Measurements from ENCODE around the gene ICOS.
"Not testable (repeated sequence)": the region's sequence is repeated elsewhere in the genome, so short reads cannot be mapped to it uniquely, and the experiment has no call there.

The ICOS gene

DNA sequence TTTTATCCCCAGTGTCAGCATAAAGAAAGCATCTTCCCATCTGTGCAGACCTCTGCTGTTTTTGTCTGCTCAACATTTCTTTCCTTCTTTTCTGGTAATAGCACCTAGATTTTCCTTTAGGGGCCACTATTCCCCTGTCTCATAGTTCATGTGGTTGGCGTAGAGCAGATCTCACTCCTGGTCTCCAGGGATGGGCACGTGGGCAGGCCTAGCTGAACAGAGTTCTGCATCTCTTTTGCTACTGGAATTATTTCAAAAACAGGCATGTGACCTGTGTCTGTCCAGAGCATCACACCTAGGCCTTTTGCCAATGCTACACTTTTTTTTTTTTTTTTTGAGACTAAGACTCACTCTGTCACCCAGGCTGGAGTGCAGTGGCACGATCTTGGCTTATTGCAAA, 17.7 kb upstream of the ICOS start:
- no peak for DNase-seq

DNA sequence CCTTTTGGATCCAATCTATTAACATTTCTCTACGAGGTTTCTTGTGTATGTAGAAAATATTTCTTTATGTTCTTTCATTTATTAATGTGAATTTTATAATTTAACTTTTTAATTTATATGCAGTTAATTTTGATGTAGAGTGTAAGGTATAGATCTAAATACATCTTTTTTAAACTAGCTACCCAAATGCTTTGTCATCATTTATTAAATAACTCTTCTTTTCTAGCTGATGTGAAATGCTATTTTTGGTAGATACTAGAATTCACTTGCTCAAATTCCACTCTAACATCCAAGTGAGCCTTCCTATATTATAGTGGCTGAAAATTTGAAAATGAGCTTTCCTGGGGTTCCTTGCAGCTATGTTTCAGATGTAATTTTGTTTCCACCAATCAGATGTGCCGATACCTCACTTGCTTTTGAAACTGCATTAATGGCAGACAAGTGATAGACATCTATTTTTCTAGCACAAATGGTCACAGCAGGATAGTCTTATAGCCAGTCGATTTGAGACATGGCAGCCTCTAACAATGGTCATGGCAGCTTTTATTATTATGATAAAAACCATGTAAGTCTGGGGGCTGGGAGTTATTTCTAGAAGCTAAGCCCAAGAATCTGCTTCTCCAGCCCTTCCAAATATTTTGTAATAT, 10.9 kb upstream of the ICOS start:
- no peak for DNase-seq

DNA sequence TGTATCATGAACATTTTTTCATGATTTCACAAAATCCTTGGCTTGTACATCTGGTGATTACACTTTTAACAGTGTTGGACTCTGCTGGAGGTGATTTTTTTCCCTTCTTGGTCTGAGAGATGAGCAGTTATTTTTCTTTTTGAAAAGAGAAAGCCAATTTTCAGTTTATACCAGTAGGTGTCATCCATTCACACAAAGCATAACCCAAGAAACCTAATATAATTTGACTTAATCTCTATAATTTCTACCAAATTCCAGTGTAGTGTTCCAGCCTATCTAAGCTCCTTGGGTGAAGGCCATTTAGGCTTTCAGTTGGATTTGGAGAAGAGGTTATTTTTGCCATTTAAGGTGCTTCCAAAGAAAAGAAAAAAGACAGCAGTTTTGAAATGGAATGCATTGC, 7.7 kb upstream of the ICOS start:
- DNase-seq = no peak

DNA sequence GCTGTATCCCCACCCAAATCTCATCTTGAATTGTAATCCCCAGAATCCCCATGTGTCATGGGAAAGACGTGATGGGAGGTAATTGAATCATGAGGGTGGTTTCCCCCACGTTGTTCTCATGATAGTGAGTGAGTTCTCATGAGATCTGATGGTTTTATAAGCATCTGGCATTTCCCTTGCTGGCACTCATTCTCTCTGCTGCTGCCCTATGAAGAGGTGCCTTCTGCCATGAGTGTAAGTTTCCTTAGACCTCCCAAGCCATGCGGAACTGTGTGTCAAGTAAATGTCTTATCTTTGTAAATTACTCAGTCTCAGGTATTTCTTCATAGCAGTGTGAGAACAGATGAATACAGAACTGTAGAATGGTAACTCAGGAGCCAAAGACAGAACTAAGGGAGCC, 5.3 kb upstream of the ICOS start:
- DNase-seq = not testable (repeated sequence)

DNA sequence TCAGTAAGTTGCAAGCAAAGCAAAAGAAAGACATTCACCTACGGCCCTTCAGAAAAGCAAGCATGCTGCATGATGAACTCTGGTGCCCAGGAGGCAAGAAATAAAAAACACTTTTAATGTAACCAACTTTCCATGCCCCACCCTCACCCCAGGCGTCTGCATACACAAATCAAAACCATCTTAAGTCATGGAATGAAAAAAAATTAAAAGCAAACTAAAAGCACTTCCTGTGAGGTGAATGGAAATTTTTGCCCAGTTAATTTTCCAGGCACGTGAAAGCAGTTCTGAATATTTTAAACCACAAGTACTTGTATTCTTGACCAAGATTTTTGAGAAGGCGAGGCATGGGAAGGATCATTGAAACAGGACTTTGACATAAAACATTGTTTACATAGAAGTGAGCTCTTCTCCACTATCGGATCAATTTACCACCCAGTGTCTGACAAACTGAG, 2.5 kb upstream of the ICOS start:
- no peak for DNase-seq

DNA sequence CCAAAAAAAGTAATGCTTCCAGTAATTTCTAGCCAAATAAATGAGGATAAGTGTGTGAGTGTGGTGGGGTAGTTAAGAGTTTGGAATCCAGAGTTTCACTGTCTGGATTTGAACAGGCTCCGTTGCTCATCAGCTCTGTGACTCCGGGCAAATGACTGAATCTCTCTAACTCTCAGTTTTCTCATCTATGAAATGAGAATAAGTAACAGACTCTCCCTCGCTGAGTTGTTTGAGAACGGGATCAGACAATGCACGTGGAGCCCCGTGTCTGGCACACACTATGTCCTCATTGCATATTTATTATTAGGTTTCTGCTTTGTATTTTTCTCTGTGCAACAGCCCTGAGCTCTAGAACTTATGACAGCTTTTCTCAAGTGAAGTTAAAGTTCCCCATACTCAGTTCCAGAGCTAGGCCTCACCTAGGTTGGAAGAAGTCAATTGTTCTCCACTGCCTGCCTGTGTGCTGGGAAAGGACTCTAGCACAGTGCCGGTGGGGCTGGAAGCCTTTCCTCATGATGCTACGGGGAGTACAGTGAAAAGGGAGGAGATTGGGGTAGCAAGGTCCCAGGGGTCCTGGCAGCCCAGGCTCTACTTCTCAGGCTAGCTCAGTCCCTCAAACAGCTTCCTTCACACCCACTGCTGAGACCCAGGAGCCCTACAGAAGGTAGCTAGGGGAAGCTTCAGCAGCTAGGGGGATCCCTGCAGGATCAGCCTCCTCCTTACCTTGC, 1.7 kb upstream of the ICOS start:
- no peak for DNase-seq

DNA sequence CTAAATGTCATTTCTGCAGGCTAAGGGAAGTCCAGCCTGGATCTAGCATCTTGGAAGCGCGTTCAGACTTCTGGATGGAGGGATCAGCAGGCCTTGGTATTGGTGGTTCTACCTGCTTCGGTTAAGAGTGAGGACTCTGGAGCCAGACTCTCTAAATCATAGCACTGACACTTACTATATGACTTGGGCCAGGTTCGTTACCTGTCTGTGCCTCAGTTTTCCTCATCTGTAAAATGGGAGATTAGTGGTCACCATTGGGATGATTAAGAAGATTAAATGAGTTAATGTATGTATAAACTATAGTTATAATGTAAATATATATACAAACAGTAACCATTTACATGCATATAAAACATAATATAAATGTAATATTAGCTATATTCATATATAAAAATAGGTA, 995 bp upstream of the ICOS start:
- DNase-seq = no peak

DNA sequence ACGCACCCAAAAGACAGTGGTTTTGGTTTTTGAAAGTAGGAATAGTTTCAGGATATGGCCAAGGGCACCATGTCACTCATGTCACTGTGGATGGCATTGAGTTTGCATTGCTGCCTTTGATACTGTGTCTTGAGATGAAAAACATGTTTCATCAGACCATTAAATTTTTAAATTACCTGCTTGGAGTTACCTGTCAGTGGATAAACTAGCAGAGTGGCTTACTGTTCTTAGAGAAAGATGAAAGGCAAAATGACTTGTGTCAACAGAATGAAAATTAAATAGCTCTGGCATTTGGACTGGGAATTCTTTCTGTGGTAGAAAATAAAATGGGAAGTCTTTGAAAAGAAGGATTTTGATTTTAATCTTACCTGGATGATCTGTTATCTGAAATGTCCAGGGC, 386 bp downstream of the ICOS start:
- no peak for DNase-seq

DNA sequence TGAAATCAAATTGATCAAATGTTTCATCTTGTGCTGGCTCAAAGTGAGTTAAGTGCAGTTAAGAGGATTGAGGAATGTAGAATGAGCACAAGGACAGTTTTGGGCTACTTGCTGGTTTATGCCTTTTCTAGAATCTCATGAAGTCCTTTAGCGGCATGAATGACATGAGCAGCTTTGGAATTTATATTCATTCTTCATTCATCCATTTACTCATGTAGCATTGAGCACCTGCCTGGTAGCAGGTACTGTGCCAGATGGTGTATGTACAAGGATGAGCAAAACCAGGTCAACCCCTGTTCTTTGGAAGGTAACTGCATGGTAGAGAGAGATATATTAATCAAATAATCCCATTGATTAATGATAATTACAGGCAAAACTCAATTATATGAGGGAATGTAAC, 1.2 kb downstream of the ICOS start:
- DNase-seq = no peak

DNA sequence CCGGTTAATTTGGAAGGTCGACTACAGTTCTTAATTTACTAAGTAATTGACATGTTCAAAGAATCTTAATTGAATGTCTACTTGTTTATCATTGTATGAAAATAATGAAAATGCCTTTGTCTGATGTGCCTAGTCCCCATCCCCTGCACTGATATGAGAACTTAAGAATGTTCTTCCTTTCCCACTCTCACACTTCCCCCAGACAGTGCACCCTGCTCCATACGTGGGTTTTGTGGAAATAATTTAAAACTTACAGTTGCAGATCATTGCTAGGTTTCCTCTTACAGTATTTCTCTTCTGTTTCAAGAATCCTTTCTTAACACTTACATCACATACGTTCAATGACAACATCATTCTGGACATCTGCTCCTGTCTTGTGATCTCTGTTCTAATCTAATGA, 3.5 kb downstream of the ICOS start:
- no peak for DNase-seq

DNA sequence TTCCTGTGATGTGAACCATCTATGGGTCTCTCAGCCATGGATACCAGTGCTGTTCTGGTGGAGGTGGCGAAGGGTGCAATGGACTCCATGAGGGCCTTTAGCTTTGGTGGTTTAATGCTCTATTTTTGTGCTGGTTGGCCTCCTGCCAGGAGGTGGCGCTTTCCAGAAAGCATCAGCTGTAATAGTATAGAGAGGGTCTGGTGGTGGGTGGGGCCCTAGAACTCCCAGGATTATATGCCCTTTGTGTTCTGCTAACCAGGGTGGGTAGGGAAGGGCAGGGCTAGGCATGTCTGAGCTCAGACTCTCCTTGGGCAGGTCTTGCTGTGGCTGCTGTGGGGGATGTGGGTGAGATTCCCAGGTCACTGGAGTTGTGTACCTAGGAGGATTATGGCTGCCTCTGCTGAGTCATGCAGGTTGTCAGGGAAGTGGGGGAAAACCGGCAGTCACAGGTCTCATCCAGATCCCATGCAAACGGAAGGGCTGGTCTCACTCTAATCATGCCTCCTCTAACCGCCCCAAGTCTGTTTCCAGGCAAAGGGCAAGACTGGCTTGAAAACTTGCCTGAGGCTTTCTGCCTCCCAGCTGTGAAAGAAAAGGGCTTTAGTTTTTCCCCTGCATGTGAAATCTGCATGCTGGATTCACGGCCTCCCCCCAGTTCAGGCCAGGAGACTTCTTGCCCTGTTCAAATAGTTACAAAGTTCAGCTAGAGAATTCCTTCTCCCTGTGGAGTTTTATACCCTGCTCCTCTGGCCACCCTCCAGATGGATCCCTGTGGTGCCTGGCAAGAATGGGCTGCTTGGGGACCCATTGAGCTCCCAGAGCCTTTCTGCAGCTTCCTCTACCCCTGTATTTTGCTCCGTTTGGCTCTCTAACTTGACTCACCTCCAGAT, 7.2 kb downstream of the ICOS start:
- not testable (repeated sequence) for DNase-seq

DNA sequence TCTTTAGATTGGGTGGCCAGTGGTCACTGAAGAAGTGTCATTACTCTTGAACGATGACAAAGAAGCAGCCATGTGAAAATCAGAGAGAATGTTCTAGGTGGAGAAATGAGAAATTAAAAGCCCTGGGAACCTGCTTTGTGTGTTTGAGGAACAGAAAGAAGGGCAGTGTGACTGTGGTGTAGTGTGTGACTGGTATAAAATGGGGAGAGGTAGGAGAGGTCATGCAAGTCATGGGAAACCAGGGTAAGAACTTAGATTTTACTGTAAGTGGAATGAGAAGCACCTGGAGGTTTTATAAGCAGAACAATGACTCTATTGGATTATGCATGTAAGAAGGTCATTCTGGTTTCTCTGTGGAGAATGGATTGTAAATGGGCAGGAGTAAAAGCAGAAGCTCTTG, 12.2 kb downstream of the ICOS start:
- DNase-seq = no peak

DNA sequence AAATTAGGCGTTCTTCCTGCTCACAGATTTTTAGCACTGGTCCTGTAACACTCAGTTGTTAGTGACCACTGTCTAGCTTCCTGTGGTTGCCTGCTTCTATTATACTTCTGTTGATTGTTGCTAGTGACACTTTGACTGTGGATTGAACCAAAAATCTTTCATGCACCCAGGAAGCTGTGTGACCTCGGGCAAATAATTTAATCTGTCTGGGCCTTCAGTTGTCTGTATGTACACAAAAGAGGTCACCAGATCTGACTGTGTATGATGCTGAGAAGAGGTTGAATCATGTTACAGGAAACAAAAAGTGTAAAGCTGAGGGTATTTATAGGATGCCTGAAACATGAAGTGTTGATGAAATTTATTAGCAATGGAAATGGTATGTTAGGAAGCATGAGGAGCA, 12.7 kb downstream of the ICOS start:
- DNase-seq = no peak

DNA sequence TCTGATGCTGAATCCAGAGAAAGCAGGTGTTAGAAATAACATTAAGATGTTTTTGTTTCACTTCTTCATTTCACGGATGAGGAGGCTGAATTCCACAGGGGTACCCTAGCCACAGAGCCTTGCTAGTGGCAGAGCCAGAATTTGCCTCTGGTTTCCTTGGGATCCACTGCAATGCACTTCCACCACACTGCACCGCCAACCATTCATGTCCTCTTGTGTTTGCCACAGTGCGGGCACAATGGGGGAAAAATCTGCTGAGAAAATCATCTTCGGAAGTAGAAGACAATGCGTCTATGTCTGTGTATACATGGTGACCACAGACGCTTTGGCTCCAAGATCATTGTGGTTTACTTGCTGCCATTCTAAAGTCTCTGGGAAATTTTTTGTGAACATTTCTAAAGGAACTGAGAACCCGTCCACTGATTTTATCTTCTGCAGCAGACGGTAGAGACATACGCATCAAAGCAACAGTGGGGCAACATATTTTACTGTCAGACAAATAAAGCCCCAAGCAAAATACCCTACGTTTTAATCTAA, 14.9 kb downstream of the ICOS start:
- peak; percentile 35 for DNase-seq

DNA sequence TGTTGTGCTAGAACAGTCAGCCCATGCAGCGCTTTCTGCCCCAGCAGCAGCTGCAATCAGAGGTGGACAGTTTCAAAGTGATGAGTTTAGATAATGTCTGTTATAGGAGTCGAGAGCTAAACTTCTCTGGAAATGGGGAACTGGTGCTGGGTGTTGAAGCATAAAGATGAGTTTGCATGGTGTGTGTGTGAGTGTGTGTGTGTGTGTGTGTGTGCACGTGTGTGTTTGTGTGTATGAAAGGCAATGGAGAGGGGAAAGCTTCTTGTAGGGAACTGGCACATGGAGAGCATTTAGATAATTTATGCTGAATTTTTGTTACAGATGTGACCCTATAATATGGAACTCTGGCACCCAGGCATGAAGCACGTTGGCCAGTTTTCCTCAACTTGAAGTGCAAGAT, 22.7 kb downstream of the ICOS start:
- no peak for DNase-seq

DNA sequence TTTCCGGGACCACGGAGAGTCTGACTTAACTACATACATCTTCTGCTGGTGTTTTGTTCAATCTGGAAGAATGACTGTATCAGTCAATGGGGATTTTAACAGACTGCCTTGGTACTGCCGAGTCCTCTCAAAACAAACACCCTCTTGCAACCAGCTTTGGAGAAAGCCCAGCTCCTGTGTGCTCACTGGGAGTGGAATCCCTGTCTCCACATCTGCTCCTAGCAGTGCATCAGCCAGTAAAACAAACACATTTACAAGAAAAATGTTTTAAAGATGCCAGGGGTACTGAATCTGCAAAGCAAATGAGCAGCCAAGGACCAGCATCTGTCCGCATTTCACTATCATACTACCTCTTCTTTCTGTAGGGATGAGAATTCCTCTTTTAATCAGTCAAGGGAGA, 23.1 kb downstream of the ICOS start:
- no peak for DNase-seq

DNA sequence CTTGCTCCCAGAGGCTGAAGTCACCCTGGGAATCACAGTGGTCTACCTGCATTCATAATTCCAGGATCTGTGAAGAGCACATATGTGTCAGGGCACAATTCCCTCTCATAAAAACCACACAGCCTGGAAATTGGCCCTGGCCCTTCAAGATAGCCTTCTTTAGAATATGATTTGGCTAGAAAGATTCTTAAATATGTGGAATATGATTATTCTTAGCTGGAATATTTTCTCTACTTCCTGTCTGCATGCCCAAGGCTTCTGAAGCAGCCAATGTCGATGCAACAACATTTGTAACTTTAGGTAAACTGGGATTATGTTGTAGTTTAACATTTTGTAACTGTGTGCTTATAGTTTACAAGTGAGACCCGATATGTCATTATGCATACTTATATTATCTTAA, 24.2 kb downstream of the ICOS start:
- no peak for DNase-seq

DNA sequence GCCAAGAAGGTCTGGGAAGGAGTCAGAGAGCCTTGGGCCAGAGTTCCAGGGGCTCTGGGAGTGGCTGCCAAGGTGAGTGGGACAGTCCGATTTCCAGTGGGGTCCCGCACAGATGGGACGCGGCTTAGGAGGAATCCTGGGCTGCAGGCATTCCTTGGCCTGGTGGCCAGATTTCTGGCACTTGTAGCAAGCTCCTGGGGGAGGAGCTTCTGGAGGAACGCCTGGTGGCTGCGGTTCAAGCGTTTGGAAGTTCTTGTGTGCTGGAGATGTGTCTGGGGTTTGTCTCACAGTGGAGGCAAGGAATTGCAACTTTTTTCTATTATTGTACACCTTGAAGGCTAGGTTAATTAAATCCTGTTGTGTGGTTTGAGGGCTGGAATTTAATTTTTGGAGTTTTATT, 28.6 kb downstream of the ICOS start:
- not testable (repeated sequence) for DNase-seq

DNA sequence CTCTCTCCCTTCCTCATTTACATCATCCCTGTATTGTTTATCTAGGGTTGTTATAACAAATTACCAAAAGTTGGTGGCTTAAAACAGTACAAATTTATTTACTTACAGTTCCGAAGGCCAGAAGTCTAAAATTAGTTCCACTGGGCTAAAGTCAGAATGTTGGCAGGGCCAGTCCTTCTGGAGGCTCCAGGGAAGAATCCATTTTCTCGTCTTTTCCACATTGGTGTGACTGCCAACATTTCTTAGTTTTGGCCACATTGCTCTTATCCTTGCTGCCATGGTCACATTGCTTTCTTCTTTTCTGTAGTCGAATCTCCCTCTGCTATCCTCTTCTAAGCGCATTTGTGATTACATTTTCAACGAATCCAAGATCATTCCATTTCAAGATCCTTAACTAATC, 34.7 kb downstream of the ICOS start:
- DNase-seq = no peak

DNA sequence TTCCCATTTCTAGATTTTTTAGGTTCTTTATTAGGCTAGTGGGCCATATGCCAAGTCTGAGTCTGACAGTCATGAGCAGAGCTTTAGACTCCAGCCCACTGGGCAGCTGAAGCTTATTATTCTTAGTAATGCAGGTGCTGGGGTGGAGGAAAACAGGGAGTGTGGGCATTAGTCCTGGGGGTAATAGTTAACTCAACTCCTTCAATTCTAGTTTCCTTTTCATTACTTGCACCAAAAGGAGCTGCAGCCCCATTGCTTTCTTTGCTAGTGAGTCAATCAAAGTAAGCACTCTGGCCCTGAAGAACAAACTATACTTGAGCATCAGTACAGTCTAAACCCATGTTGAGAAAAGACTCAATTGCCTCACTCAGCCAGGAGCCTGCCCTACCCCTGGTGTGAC, 35.5 kb downstream of the ICOS start:
- no peak for DNase-seq

DNA sequence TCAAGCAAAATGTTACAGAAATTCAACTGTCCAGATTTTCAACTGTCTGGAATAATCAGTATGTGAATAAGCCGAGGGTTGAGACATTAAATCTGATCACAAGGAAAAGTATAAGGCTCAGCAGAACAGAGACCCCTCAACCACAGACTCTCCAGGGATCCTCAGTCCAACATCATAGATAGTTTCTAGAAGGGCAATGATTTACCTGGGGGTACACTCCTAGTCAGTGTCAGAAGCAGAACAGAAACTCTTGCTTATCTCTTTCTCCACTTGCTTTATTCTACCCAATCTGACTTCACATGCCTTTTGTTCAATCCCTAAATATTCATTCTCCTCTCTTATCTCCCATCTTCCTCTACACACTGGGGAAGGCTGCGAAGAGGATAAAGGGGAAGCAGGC, 36.4 kb downstream of the ICOS start:
- no peak for DNase-seq

DNA sequence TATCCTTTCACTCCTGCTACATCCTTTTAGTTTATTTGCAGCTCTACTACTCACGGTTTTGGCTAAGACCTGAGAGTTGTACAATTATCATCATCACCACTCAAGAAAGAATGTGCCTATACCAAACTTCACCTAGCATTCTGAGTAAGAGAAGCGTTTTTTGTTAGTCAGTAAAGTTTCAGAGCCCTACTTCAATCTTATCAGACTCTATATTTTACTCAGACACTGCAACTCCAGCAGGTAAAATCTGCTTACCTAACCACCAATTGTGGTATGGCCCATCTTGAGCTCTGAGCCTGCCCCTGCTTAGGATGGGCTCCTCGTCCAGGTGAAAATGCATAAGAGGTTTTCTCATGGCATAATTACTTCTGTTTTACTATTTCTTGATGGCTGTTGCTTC, 37.1 kb downstream of the ICOS start:
- no peak for DNase-seq

DNA sequence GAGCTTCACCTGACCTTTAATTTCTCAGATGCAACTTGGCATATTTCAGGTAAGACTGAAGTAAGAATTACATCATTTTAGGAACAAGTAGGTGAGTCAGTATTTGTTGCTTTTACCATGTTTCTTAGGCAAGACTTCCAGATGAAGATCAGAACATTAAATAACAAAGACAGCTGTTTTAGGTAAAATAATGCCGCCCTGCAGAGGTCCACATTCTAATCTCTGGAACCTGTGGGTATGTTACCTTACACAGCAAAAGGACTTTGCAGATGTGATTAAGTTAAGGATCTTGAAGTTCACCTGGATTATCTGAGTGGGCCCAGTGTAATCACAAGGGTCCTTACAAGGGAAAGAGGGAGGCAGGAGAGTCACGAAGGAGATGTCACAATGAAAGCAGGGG, 39.3 kb downstream of the ICOS start:
- DNase-seq = no peak

DNA sequence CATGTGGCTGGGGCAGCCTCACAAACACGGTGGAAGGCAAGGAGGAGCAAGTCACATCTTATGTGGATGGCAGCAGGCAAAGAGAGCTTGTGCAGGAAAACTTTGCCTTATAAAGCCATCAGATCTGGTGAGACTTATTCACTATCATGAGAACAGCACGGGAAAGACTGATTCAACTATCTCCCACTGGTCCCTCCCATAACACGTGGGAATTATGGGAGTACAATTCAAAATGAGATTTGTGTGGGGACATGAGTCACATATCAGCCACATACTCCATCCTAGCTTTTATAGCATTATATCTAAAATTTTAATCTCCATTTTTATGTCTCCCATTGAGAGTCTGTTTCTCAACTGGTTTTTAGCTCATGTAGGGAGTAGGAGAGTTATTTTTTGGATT, 45.7 kb downstream of the ICOS start:
- DNase-seq = no peak
